NCI-H1694 (cell line): ENCODE results near the gene HECA.
"Not testable (repeated sequence)": the region's sequence is repeated elsewhere in the genome, so short reads cannot be mapped to it uniquely, and the experiment has no call there.

Source experiments
- DNase-seq: peaks from one replicate; lab custom pipeline; 2025; lab: John Stamatoyannopoulos, UW

HECA gene

GRCh38 chr6:139205843-139206242, 71.0 kb downstream of the HECA start:
- no peak for DNase-seq

DNA sequence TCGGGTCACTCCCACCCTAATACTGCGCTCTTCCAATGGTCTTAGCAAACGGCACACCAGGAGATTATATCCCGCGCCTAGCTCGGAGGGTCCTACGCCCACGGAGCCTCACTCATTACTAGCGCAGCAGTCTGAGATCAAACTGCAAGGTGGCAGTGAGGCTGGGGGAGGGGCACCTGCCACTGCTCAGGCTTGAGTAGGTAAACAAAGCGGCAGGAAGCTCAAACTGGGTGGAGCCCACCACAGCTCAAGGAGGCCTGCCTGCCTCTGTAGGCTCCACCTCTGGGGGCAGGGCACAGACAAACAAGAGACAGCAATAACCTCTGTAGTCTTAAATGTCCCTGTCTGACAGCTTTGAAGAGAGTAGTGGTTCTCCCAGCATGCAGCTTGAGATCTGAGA, 75.9 kb downstream of the HECA start:
- not testable (repeated sequence) for DNase-seq

DNA sequence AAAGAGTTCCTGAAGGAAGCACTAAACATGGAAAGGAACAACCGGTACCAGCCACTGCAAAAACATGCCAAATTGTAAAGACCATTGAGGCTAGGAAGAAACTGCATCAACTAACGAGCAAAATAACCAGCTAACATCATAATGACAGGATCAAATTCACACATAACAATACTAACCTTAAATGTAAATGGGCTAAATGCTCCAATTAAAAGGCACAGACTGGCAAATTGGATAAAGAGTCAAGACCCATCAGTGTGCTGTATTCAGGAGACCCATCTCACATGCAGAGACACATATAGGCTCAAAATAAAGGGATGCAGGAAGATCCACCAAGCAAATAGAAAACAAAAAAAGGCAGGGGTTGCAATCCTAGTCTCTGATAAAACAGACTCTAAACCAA, 77.6 kb downstream of the HECA start:
- DNase-seq, result not testable (repeated sequence)

DNA sequence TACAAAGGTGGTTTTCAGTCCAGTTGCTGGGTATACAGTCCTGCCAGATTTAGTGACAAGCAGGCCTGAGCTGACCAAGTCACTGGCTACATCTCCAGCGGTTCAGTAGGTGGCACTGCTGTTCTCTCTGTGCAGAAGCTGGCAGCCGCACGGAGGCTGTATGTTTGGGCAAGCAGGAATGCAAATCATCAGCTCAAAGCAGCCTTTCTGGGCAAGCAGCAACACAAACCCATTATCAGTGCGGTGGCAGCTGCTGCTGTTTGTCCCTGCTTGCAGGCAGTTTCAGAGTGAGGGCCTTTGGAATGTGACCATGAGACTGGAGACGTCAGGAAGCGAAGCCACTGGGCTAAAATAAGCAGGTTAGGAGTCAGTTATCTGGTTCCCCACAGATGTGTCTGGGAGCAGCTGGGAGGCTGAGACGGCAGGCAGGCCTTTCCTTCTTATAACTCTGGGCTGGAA, 84.4 kb downstream of the HECA start:
- DNase-seq, result peak; percentile 78

GRCh38 chr6:139219746-139220145, 84.9 kb downstream of the HECA start:
- DNase-seq, result no peak

DNA sequence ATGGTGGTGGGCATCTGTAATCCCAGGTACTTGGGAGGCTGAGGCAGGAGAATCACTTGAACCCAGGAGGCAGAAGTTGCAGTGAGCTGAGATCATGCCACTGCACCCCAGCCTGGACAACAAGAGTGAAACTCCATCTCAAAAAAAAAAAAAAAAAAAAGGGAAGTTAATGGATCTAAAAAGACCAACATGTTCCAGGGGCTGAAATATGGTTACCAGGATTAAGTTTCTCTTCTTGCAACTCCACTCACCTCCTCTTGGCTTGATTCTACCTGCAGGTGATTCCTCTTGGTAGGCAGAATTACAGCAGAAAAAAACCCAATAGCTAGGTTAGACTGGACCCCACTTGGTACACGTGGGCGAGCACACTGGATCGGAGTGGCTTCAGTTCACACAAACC, 93.5 kb downstream of the HECA start:
- not testable (repeated sequence) for DNase-seq
